Superior temporal gyrus (tissue), 1 donor: ENCODE measurements around the gene TBC1D22A.

Experiments
- DNase-seq: peaks from one replicate; pipeline ENCODE4 v3.0.0-alpha.2; 2016; ENCODE audit errors: extremely low spot score

Gene TBC1D22A

GRCh38 chr22:46860562-46860961 lies 98.1 kb downstream of the TBC1D22A start:
- DNase-seq, result no peak

GRCh38 chr22:46861468-46862367 lies 99.3 kb downstream of the TBC1D22A start:
- no peak for DNase-seq

- DNase-seq, result no peak
Observed at GRCh38 chr22:46862418-46863324, 100.2 kb downstream of the TBC1D22A start.

- no peak for DNase-seq
Observed at GRCh38 chr22:46863794-46864193, 101.3 kb downstream of the TBC1D22A start.

GRCh38 chr22:46864314-46865051 lies 102.0 kb downstream of the TBC1D22A start:
- no peak for DNase-seq

GRCh38 chr22:46865052-46865434 lies 102.6 kb downstream of the TBC1D22A start:
- no peak for DNase-seq

- DNase-seq, result no peak
Observed at GRCh38 chr22:46865642-46866041, 103.2 kb downstream of the TBC1D22A start.

GRCh38 chr22:46866591-46866990 lies 104.1 kb downstream of the TBC1D22A start:
- no peak for DNase-seq

GRCh38 chr22:46867106-46867505 lies 104.7 kb downstream of the TBC1D22A start:
- no peak for DNase-seq

GRCh38 chr22:46869329-46869728 lies 106.9 kb downstream of the TBC1D22A start:
- DNase-seq, result no peak

GRCh38 chr22:46869831-46870441 lies 107.5 kb downstream of the TBC1D22A start:
- no peak for DNase-seq

GRCh38 chr22:46871826-46872225 lies 109.4 kb downstream of the TBC1D22A start:
- DNase-seq, result no peak

- DNase-seq, result no peak
Observed at GRCh38 chr22:46875089-46875488, 112.6 kb downstream of the TBC1D22A start.

- no peak for DNase-seq
Observed at GRCh38 chr22:46876357-46876934, 114.0 kb downstream of the TBC1D22A start.

- no peak for DNase-seq
Observed at GRCh38 chr22:46878191-46878948, 115.9 kb downstream of the TBC1D22A start.

- DNase-seq, result no peak
Observed at GRCh38 chr22:46879083-46879482, 116.6 kb downstream of the TBC1D22A start.

GRCh38 chr22:46881373-46882118 lies 119.1 kb downstream of the TBC1D22A start:
- DNase-seq, result no peak

GRCh38 chr22:46883092-46883910 lies 120.9 kb downstream of the TBC1D22A start:
- DNase-seq, result no peak

GRCh38 chr22:46884365-46884764 lies 121.9 kb downstream of the TBC1D22A start:
- no peak for DNase-seq
